Measurements from ENCODE around the gene MROH2B. TPM values are rescaled to one million over a fixed set of nuclear protein-coding genes. Genes with fewer than 3 reads are reported as not detected.

The MROH2B gene
- total and polyA plus RNA-seq, 2 donors from 2014 or later: not detected

DNA sequence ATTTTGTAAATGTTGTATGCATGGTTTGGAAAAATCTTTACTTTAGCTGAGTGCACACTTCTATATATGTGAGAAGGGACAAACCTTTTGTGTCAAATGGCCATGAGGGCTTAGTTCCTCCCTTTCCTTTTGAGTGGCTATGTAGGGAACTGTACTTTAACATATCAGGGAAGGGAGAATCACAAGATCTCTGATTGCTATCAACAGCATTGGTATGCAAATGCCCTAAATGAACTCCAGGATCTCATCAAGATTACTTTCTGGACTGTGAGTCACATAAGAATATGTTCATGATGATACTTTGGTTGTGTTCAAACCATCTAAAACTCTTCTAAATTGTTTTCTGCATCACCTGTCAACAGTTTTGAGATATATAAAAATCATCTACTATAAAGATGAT lies 31.2 kb upstream of the MROH2B start:
- no peak overlapping the region for H3K4me3 ChIP-seq (ENCODE audit: low read length in 3 of 3)
- no peak overlapping the region for H3K27ac ChIP-seq (ENCODE audit: low read depth in 2 of 2, low read length in 2 of 2)
- intact Hi-C loops (cut with DNase I): no loop called here
- no peaks in the 10 kb centered on the region for H3K4me1 ChIP-seq (ENCODE audit: control insufficient read depth in 2 of 3, insufficient read depth in 2 of 3, low read depth in 1 of 3, low read length in 3 of 3)
- DNase-seq (no peak), FAIRE-seq (no peak)
- no peaks in the 10 kb centered on the region for H3K36me3 ChIP-seq (ENCODE audit: control insufficient read depth in 2 of 3, insufficient read depth in 3 of 3, low read length in 3 of 3)
- no peaks in the 10 kb centered on the region for H3K27me3 ChIP-seq (ENCODE audit: control insufficient read depth, insufficient read depth, low read length)
- no peak overlapping the region for H3K9ac ChIP-seq (ENCODE audit: low read length in 3 of 3)
- H3K9me3 ChIP-seq (ENCODE audit: control insufficient read depth in 2 of 3, insufficient read depth in 1 of 3, low read length in 3 of 3): no peaks in the 10 kb centered on the region
- TF ChIP-seq, protein P1, sequence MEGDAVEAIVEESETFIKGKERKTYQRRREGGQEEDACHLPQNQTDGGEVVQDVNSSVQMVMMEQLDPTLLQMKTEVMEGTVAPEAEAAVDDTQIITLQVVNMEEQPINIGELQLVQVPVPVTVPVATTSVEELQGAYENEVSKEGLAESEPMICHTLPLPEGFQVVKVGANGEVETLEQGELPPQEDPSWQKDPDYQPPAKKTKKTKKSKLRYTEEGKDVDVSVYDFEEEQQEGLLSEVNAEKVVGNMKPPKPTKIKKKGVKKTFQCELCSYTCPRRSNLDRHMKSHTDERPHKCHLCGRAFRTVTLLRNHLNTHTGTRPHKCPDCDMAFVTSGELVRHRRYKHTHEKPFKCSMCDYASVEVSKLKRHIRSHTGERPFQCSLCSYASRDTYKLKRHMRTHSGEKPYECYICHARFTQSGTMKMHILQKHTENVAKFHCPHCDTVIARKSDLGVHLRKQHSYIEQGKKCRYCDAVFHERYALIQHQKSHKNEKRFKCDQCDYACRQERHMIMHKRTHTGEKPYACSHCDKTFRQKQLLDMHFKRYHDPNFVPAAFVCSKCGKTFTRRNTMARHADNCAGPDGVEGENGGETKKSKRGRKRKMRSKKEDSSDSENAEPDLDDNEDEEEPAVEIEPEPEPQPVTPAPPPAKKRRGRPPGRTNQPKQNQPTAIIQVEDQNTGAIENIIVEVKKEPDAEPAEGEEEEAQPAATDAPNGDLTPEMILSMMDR (IDR thresholded peaks at IDR 0.05; ENCODE audit: borderline replicate concordance, extremely low read depth, insufficient read depth): no peak

DNA sequence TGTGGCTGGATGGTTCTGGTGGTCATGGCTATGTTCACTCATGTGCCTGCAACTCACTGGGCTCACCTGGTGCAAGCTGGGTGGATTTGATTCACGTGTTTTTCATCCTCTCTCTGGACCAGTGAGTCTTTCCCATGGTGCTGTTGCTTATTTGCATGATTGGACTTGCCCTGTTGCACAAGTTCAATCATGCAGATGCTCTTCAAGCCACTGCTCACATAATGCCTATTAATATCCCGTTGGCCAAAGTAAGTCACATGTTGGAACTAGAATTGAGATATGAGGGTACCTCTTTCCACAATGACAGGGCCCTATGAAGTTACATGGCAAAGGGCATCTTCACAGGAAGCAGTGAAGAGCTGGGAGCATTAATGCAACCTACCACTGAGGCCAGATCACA lies 26.5 kb upstream of the MROH2B start:
- no peaks in the 10 kb centered on the region for H3K36me3 ChIP-seq (ENCODE audit: control insufficient read depth in 2 of 3, insufficient read depth in 3 of 3, low read length in 3 of 3)
- no peak overlapping the region for H3K27ac ChIP-seq (ENCODE audit: low read depth in 2 of 2, low read length in 2 of 2)
- H3K9ac ChIP-seq (ENCODE audit: low read length in 3 of 3): no peak overlapping the region
- no peaks in the 10 kb centered on the region for H3K27me3 ChIP-seq (ENCODE audit: control insufficient read depth, insufficient read depth, low read length)
- no peaks in the 10 kb centered on the region for H3K4me1 ChIP-seq (ENCODE audit: control insufficient read depth in 2 of 3, insufficient read depth in 2 of 3, low read depth in 1 of 3, low read length in 3 of 3)
- FAIRE-seq: no peak
- H3K4me3 ChIP-seq (ENCODE audit: low read length in 3 of 3): no peak overlapping the region
- TF ChIP-seq, protein P1 (IDR thresholded peaks at IDR 0.05; ENCODE audit: borderline replicate concordance, extremely low read depth, insufficient read depth): no peak
- intact Hi-C loops (cut with DNase I): no loop called here
- DNase-seq: peak in 1 of 5 donors; percentile 15
- no peaks in the 10 kb centered on the region for H3K9me3 ChIP-seq (ENCODE audit: control insufficient read depth in 2 of 3, insufficient read depth in 1 of 3, low read length in 3 of 3)

DNA sequence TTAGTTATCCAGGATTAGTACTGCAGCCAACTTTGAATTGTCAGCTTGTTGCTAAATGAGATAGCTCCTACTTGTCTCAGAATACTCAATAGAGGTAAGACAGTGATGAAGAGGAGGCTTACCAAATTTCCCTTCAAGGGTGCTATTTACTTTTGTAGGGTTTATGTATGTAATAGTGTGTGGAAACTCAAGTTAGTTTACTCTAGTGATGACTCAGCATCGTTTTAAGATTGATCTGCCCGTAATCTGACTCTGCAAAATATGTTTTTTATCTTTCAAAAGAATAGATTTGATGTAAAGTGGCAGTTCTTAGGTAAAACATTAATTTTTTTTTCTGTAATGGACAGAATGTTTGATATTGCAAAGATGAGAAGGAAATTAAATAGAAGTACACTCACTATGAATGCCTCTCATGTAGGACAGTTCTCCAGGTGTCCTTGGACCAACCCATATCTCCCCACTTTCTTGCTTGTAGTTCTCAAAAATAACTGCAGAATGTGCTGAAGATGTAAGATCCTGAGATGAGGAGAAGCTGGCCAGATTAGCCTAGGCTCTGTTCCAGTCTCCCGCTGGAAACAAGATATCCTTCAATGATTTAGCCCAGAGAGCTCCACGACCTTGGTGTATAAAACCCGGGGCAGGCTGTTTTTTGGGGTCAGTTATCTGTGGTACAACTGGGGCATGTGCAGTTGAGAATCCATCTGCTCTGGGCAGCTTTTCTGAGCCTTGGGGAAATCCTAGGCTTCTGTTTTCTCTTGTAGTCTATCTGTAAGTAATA lies 24.4 kb upstream of the MROH2B start:
- H3K4me3 ChIP-seq (ENCODE audit: low read length in 3 of 3): no peak overlapping the region
- no peak for FAIRE-seq
- H3K27ac ChIP-seq (ENCODE audit: low read depth in 2 of 2, low read length in 2 of 2): no peak overlapping the region
- H3K27me3 ChIP-seq (ENCODE audit: control insufficient read depth, insufficient read depth, low read length): no peaks in the 10 kb centered on the region
- H3K36me3 ChIP-seq (ENCODE audit: control insufficient read depth in 2 of 3, insufficient read depth in 3 of 3, low read length in 3 of 3): no peaks in the 10 kb centered on the region
- TF ChIP-seq, protein P1 (IDR thresholded peaks at IDR 0.05; ENCODE audit: borderline replicate concordance, extremely low read depth, insufficient read depth): no peak
- intact Hi-C loops (cut with DNase I): no loop called here
- no peak for DNase-seq
- H3K4me1 ChIP-seq (ENCODE audit: control insufficient read depth in 2 of 3, insufficient read depth in 2 of 3, low read depth in 1 of 3, low read length in 3 of 3): no peaks in the 10 kb centered on the region
- H3K9ac ChIP-seq (ENCODE audit: low read length in 3 of 3): no peak overlapping the region
- H3K9me3 ChIP-seq (ENCODE audit: control insufficient read depth in 2 of 3, insufficient read depth in 1 of 3, low read length in 3 of 3): no peaks in the 10 kb centered on the region

Data from kidney (tissue), 14 donors.